Liver (tissue), 9 donors: ENCODE measurements around the gene PRIMA1. TPM values are rescaled to one million over a fixed set of nuclear protein-coding genes. Genes with fewer than 3 reads are reported as not detected.

Source experiments
- DNase-seq: peaks from one replicate; pipeline ENCODE4 v3.0.0-alpha.2; 2017; ENCODE audit warnings: low spot score
- H3K27ac ChIP-seq, 2 donors: one replicate each; pipeline ENCODE4 v1.7.0; 2013; ENCODE audit warnings: inconsistent platforms in 2 of 2, low read length in 2 of 2, control low read depth in 1 of 2, low read depth in 1 of 2, mild to moderate bottlenecking in 1 of 2
- H3K27me3 ChIP-seq, 4 donors: one replicate each; pipeline versions ENCODE4 v1.6.1 to v1.7.0; 2013; ENCODE audit warnings: low read length in 3 of 4, inconsistent platforms in 1 of 4, mild to moderate bottlenecking in 1 of 4, moderate library complexity in 1 of 4; ENCODE audit not compliant: control insufficient read depth in 4 of 4, insufficient read depth in 4 of 4
- H3K36me3 ChIP-seq, 4 donors: one replicate each; pipeline versions ENCODE4 v1.6.1 to v1.7.0; 2013; ENCODE audit warnings: low read length in 3 of 4, mild to moderate bottlenecking in 3 of 4, low read depth in 1 of 4, moderate library complexity in 1 of 4; ENCODE audit not compliant: control insufficient read depth in 4 of 4, insufficient read depth in 3 of 4
- H3K4me1 ChIP-seq, 4 donors: one replicate each; pipeline versions ENCODE4 v1.6.1 to v1.7.0; 2013; ENCODE audit warnings: low read length in 3 of 4, mild to moderate bottlenecking in 3 of 4, moderate library complexity in 1 of 4; ENCODE audit not compliant: control insufficient read depth in 4 of 4, insufficient read depth in 4 of 4
- H3K4me3 ChIP-seq, 3 donors: one replicate each; pipeline versions ENCODE4 v1.6.1 to v1.7.0; 2013; ENCODE audit warnings: low read length in 3 of 3, control low read depth in 1 of 3, low read depth in 1 of 3, mild to moderate bottlenecking in 1 of 3
- H3K9ac ChIP-seq, 2 donors: one replicate each; pipeline ENCODE4 v1.7.0; 2013; ENCODE audit warnings: low read length in 2 of 2, mild to moderate bottlenecking in 2 of 2, moderate library complexity in 2 of 2, control low read depth in 1 of 2, low read depth in 1 of 2
- H3K9me3 ChIP-seq, 4 donors: one replicate each; pipeline versions ENCODE4 v1.6.1 to v1.7.0; 2013; ENCODE audit warnings: low read length in 3 of 4; ENCODE audit not compliant: control insufficient read depth in 4 of 4
- ATF3 ChIP-seq: IDR thresholded peaks from 2 replicates; pipeline ENCODE4 v1.6.1; 2016; ENCODE audit warnings: antibody characterized with exemption
- EGR1 ChIP-seq, 2 donors: IDR thresholded peaks; 2 replicates each; pipeline ENCODE4 v1.6.1; 2016 to 2018; ENCODE audit warnings: antibody characterized with exemption in 2 of 2, low read depth in 2 of 2
- FOXA1 ChIP-seq: IDR thresholded peaks from 2 replicates; pipeline ENCODE4 v1.6.1; 2016; ENCODE audit warnings: antibody characterized with exemption
- FOXA2 ChIP-seq: IDR thresholded peaks from 2 replicates; pipeline ENCODE4 v1.6.1; 2016; ENCODE audit warnings: antibody characterized with exemption
- GABPA ChIP-seq, 2 donors: IDR thresholded peaks in 1 of 2; conservative IDR thresholded peaks in 1 of 2; 2 replicates each; pipeline ENCODE4 v1.6.1; 2016; ENCODE audit warnings: antibody characterized with exemption in 2 of 2, mild to moderate bottlenecking in 1 of 2, moderate library complexity in 1 of 2
- HNF4A ChIP-seq, 2 donors: conservative IDR thresholded peaks; 2 replicates each; pipeline ENCODE4 v1.6.1; 2016; ENCODE audit warnings: antibody characterized with exemption in 2 of 2, mild to moderate bottlenecking in 2 of 2
- HNF4G ChIP-seq: IDR thresholded peaks from 2 replicates; pipeline ENCODE4 v1.6.1; 2016; ENCODE audit warnings: antibody characterized with exemption
- JUND ChIP-seq, 2 donors: IDR thresholded peaks; 2 replicates each; pipeline ENCODE4 v1.6.1; 2016; ENCODE audit warnings: antibody characterized with exemption in 2 of 2
- MAX ChIP-seq: IDR thresholded peaks from 2 replicates; pipeline ENCODE4 v1.6.1; 2016; ENCODE audit warnings: antibody characterized with exemption
- NR2F2 ChIP-seq: IDR thresholded peaks from 2 replicates; pipeline ENCODE4 v1.6.1; 2016; ENCODE audit warnings: antibody characterized with exemption
- RAD21 ChIP-seq, 2 donors: IDR thresholded peaks; 2 replicates each; pipeline ENCODE4 v1.6.1; 2016; ENCODE audit warnings: antibody characterized with exemption in 2 of 2, mild to moderate bottlenecking in 2 of 2
- REST ChIP-seq: IDR thresholded peaks from 2 replicates; pipeline ENCODE4 v1.6.1; 2016; ENCODE audit warnings: antibody characterized with exemption, mild to moderate bottlenecking
- RXRA ChIP-seq, 2 donors: IDR thresholded peaks; 2 replicates each; pipeline ENCODE4 v1.6.1; 2017 to 2018; ENCODE audit warnings: antibody characterized with exemption in 2 of 2, mild to moderate bottlenecking in 1 of 2
- YY1 ChIP-seq: IDR thresholded peaks from 2 replicates; pipeline ENCODE4 v1.6.1; 2016; ENCODE audit warnings: antibody characterized with exemption, mild to moderate bottlenecking
- ZBTB33 ChIP-seq: IDR thresholded peaks from 2 replicates; pipeline ENCODE4 v1.6.1; 2016; ENCODE audit warnings: antibody characterized with exemption
- whole genome bisulfite sequencing: extraction: QIAGEN DNeasy Blood & Tissue Kit; methylation state at CpG from one replicate; pipeline ENCODE4 v1.1.7; 2013; 5-methylcytosine and 5-hydroxymethylcytosine counted together
- polyA plus RNA-seq, 2 donors: library from polyadenylated mRNA; stranded (reverse) in 1 of 2; unstranded in 1 of 2; fragments of 200-250 nt in 1 of 2; fragments of >200 nt in 1 of 2; fragmentation: Nextera tagmentation in 1 of 2; extraction: Ambion mirVana in 1 of 2; gene quantifications; one replicate each; pipeline versions ENCODE4 v1.2.1 to v1.2.3, GENCODE V29; 2013 to 2015
- total RNA-seq, 2 donors: library from RNA; depleted of rRNA; stranded (reverse); fragments of >200 nt; gene quantifications; one replicate each; pipeline ENCODE4 v1.2.3, GENCODE V29; 2014
- donor health status: healthy.
- donor health status: healthy.
- donor health status: healthy.
- donor health status: healthy.
- donor health status: healthy.

The PRIMA1 gene
- total and polyA plus RNA-seq, 4 donors: 0.08 to 0.38 (median 0.13) TPM; not detected in 1

GRCh38 chr14:93701562-93701961 lies 86.7 kb downstream of the PRIMA1 start:
- Histone ChIP-seq H3K27me3 (no peaks in the 10 kb centered on the region), H3K4me3 (no peak overlapping the region), H3K36me3 (no peaks in the 10 kb centered on the region), H3K27ac (no peak overlapping the region), H3K4me1 (no peaks in the 10 kb centered on the region), H3K9ac (no peak overlapping the region), H3K9me3 (peaks cover 0 to 4% (median 0%) of the 10 kb centered on the region in 4 donors)
- DNase-seq: no peak
- 83% methylated on average over 2 of the region's 2 CpGs for WGBS
- TF ChIP-seq RAD21 (IDR thresholded peaks at IDR 0.05) (no peak), ATF3 (no peak)

GRCh38 chr14:93700928-93701327 lies 87.4 kb downstream of the PRIMA1 start:
- no peak overlapping the region for H3K4me3 ChIP-seq
- no peaks in the 10 kb centered on the region for H3K36me3 ChIP-seq
- H3K27me3 ChIP-seq: no peaks in the 10 kb centered on the region
- DNase-seq: no peak
- no peak overlapping the region for H3K9ac ChIP-seq
- H3K9me3 ChIP-seq: peaks cover 0 to 4% (median 0%) of the 10 kb centered on the region in 4 donors
- H3K4me1 ChIP-seq: no peaks in the 10 kb centered on the region
- TF ChIP-seq YY1 (no peak), EGR1 (IDR thresholded peaks at IDR 0.05; ENCODE audit: low read depth in 2 of 2) (no peak), HNF4G (no peak), RXRA (IDR thresholded peaks at IDR 0.05) (no peak), FOXA2 (no peak), ZBTB33 (no peak), REST (no peak), NR2F2 (no peak), ATF3 (no peak), HNF4A (conservative IDR thresholded peaks at IDR 0.05) (no peak), JUND (IDR thresholded peaks at IDR 0.05) (no peak), MAX (no peak), FOXA1 (no peak), GABPA (IDR thresholded peaks at IDR 0.05 in 1 of 2, conservative IDR thresholded peaks at IDR 0.05 in 1 of 2) (no peak)
- no peak overlapping the region for H3K27ac ChIP-seq
